ENCODE results near the gene NSMF.

- TF ChIP-seq CTCF (IDR thresholded peaks at IDR 0.05) (no peak), EP300 (IDR thresholded peaks at IDR 0.05) (no peak)
Measured at GRCh38 chr9:137476856-137477255, 17.7 kb upstream of the NSMF start.

Measured in stomach (tissue), 4 donors.